ENCODE data around the gene KRTAP2-3.
"Not testable (repeated sequence)": the region's sequence is repeated elsewhere in the genome, so short reads cannot be mapped to it uniquely, and the experiment has no call there.

KRTAP2-3 gene

DNA sequence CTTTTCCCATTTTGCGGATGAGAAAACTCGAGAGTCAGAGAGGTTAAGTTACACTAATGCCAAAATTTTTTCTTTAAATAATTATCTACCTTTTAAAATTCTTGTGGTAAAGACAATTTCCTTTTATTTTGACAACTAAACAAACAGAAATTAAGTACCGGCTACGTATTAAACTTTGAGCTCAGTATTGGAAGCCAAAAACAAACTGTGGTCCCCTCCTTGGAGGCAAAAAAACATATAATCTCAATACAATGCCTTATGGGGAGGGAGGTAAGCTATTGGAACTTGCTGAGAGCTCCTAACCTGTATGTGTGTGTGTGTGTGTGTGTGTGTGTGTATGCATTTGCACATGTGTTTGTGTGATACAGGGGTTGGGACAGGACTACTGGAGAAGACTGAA lies 3.5 kb upstream of the KRTAP2-3 start:
- no peak for DNase-seq (ENCODE audit: low read depth)
- TF ChIP-seq, protein P1, sequence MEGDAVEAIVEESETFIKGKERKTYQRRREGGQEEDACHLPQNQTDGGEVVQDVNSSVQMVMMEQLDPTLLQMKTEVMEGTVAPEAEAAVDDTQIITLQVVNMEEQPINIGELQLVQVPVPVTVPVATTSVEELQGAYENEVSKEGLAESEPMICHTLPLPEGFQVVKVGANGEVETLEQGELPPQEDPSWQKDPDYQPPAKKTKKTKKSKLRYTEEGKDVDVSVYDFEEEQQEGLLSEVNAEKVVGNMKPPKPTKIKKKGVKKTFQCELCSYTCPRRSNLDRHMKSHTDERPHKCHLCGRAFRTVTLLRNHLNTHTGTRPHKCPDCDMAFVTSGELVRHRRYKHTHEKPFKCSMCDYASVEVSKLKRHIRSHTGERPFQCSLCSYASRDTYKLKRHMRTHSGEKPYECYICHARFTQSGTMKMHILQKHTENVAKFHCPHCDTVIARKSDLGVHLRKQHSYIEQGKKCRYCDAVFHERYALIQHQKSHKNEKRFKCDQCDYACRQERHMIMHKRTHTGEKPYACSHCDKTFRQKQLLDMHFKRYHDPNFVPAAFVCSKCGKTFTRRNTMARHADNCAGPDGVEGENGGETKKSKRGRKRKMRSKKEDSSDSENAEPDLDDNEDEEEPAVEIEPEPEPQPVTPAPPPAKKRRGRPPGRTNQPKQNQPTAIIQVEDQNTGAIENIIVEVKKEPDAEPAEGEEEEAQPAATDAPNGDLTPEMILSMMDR (IDR thresholded peaks at IDR 0.05; ENCODE audit: insufficient read depth, low read depth, low read length, missing control alignments), result no peak
- H3K4me3 ChIP-seq (ENCODE audit: low read depth, low read length), result no peak overlapping the region

DNA sequence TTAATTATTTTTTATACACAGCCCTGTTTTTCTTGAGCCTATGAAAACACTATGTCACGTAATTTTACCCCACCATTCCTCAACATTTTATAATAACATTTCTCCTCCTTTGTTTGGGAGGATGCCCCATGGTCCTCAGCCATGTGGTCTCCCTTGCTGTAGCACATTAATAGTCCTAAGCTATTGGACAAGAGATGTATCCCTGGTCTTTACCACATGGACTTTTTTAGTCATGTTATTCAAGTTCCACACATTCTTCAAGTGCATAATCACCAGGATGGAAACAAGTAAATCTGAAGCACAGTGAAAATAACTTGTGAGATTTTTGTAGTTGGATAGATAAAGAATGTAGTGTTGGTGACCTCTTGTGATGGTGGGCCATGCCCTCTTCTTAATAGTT lies 2.0 kb upstream of the KRTAP2-3 start:
- TF ChIP-seq, protein P1 (IDR thresholded peaks at IDR 0.05; ENCODE audit: insufficient read depth, low read depth, low read length, missing control alignments), result no peak
- no peak for DNase-seq (ENCODE audit: low read depth)
- no peak overlapping the region for H3K4me3 ChIP-seq (ENCODE audit: low read depth, low read length)

DNA sequence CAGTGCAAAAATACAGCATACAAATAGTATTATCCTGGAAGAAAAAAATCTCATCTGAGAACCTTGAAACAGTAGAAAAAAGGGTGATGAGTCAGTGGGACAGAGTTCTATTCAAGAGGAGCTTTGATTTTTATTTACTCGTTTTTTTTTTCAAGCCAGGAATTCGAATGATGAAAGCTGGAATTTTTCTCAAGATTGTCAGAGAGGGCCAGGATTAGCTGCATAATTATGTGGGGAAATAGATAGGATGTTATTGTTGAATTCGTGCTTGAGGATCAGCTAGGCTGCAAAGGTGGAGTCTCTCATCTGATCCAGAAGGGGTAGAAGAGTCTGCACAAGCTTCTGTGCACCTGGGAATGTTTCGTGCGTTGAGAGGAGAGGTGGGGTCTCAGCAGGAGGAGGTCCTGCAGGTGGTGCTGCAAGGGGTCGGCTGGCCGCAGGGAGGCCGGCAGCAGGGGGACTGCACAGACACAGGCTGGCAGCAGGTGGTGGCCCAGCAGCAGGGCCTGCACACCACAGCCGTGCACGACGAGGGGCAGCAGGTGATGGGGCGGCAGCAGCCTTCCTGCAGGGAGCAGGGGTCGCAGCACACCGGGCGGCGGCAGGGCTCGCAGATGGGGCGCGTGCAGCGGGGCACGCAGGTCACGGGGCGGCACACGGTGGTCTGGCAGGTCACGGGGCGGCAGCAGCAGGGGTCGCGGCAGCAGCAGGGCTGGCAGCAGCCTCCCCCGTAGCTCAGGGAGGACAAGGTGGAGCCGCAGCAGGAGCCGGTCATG lies 450 bp downstream of the KRTAP2-3 start:
- not testable (repeated sequence) for H3K4me3 ChIP-seq (ENCODE audit: low read depth, low read length); DNase-seq (ENCODE audit: low read depth)

DNA sequence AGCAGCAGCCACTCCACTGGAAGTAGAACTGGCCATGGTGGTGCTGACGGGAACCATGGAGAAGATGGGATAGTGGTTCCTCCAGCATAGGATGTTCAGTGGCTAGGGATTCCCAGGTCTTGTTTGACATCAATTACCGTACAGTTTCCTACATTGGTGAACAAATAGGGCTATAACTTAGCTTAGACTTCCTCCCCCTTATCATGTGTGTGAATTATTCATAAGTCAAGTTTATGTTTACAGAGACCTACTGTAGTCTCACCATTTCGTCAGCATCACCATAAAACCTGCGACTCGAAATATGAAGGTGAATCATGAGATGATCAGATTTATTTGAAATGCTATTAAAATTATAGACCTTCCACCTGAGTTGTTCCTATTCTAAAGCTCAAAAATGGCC lies 1.2 kb downstream of the KRTAP2-3 start:
- DNase-seq (ENCODE audit: low read depth), result no peak
- TF ChIP-seq, protein P1 (IDR thresholded peaks at IDR 0.05; ENCODE audit: insufficient read depth, low read depth, low read length, missing control alignments), result no peak
- no peak overlapping the region for H3K4me3 ChIP-seq (ENCODE audit: low read depth, low read length)

DNA sequence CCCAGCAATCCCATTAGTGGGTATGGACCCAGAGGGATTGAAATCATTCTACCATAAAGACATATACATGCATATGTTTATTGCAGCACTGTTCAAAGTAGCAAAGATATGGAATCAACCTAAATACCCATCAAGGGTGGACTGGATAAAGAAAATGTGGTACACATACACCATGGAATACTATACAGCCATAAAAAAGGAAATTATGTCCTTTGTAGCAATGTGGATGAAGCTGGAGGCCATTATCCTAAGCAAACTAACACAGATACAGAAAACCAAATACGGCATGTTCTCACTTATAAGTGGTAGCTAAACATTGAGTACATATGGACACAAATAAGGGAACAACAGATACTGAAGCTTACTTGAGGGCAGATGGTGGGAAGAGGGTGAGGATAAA lies 2.4 kb downstream of the KRTAP2-3 start:
- TF ChIP-seq, protein P1 (IDR thresholded peaks at IDR 0.05; ENCODE audit: insufficient read depth, low read depth, low read length, missing control alignments), result no peak
- H3K4me3 ChIP-seq (ENCODE audit: low read depth, low read length), result no peak overlapping the region
- no peak for DNase-seq (ENCODE audit: low read depth)

DNA sequence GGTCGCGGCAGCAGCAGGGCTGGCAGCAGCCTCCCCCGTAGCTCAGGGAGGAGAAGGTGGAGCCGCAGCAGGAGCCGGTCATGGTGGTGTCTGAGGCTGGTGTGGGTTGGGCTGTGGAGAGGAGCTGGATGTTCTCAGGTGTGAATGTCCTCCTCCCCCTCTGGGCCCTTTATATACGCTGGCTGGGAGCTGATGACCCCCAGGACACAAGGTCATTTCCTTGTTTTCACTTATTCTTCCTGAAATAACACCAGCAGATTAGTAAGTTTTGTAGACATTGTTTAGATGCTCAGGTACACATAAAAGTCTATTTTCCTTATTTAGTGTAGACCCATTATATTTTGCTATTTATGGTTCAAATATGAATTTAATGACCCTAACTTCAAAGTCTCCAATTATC lies 4.8 kb downstream of the KRTAP2-3 start, which contains the start of gene KRTAP2-2:
TSS of gene KRTAP2-2 (minus strand) at position 101 of the 400 bp plus-strand sequence. CDS start at position 82, 19 bp downstream.
- not testable (repeated sequence) for DNase-seq (ENCODE audit: low read depth); H3K4me3 ChIP-seq (ENCODE audit: low read depth, low read length)

DNA sequence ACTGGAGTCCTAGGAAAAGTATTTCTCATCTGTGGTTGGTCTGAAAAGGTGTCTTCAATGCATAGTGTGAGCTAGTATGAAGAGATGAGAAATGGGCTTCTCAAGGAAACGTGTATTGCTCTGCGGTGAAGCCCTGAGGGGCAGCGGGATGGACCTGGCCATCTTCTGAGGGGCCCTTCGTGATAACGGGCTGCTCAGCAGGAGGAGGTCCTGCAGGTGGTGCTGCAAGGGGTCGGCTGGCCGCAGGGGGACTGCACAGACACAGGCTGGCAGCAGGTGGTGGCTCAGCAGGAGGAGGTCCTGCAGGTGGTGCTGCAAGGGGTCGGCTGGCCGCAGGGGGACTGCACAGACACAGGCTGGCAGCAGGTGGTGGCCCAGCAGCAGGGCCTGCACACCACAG lies 5.4 kb downstream of the KRTAP2-3 start:
- DNase-seq (ENCODE audit: low read depth), result not testable (repeated sequence)

DNA sequence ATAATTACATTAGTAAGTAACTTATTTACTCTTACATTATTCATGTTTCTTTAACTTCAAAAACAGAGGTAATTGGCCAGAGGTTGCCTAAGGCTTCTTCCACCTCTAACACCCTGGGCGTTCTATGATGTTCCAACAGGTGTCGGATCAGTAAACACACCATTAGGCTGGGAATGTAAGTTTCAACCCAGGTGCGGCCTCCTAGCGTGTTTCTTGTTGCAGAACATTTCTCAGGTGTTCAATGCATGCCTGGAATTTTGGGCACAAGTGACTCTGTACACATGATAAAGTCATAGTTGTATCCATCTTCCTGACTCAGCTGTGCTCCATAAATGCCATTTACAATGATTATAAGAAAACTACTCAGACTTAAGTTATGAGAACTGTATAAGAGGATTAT lies 5.9 kb downstream of the KRTAP2-3 start:
- TF ChIP-seq, protein P1 (IDR thresholded peaks at IDR 0.05; ENCODE audit: insufficient read depth, low read depth, low read length, missing control alignments), result no peak

More for the DNA sequence above, 5.4 kb downstream of the KRTAP2-3 start:
- not testable (repeated sequence) for H3K4me3 ChIP-seq (ENCODE audit: low read depth, low read length)

More for the DNA sequence above, 5.9 kb downstream of the KRTAP2-3 start:
- no peak overlapping the region for H3K4me3 ChIP-seq (ENCODE audit: low read depth, low read length)
- no peak for DNase-seq (ENCODE audit: low read depth)

Data from GM12865 (cell line).